Body of pancreas (tissue), 4 donors: ENCODE results near the gene PTPN7. TPM values are rescaled to one million over a fixed set of nuclear protein-coding genes. Genes with fewer than 3 reads are reported as not detected.
"Not testable (repeated sequence)": the region's sequence is repeated elsewhere in the genome, so short reads cannot be mapped to it uniquely, and the experiment has no call there.

Experiments used
- ATAC-seq: fragments of 150-250 bp; one replicate; pipeline ENCODE4 v1.9.1; 2016
- DNase-seq, 4 donors: peaks; one replicate each; pipeline ENCODE4 v3.0.0-alpha.2; 2019
- H3K27ac ChIP-seq, 4 donors: fragments of 200-600 bp; sonication (generic); 1 replicate in 3 of 4; 2 replicates in 1 of 4; pipeline versions ENCODE4 v1.5.1 to v1.6.1; 2016 to 2019; ENCODE audit warnings: mild to moderate bottlenecking in 1 of 4, mixed read lengths in 1 of 4, moderate library complexity in 1 of 4
- H3K27me3 ChIP-seq, 2 donors: fragments of 200-600 bp; sonication (generic); one replicate each; pipeline ENCODE4 v1.6.0; 2016; ENCODE audit warnings: mild to moderate bottlenecking in 1 of 2
- H3K36me3 ChIP-seq, 2 donors: fragments of 200-600 bp; sonication (generic); replicated peaks in 1 of 2; 2 replicates each; pipeline ENCODE4 v1.5.1; 2016; ENCODE audit warnings: low read depth in 2 of 2; ENCODE audit not compliant: insufficient read depth in 1 of 2
- H3K4me1 ChIP-seq: fragments of 200-600 bp; sonication (generic); one replicate; pipeline ENCODE4 v1.6.0; 2016
- H3K4me3 ChIP-seq, 2 donors: fragments of 200-600 bp; sonication (generic); 1 replicate in 1 of 2; 2 replicates in 1 of 2; pipeline ENCODE4 v1.5.1; 2016 to 2019
- H3K9me3 ChIP-seq, 3 donors: fragments of 200-600 bp; sonication (generic); 1 replicate in 2 of 3; 2 replicates in 1 of 3; pipeline ENCODE4 v1.5.1; 2016
- CTCF ChIP-seq, 7 experiments: fragments of 450-650 bp in 4 of 7; fragments of 200-600 bp in 3 of 7; sonication (generic) in 3 of 7; IDR thresholded peaks; one replicate each; pipeline ENCODE4 v1.5.1; 2016 to 2019; ENCODE audit warnings: antibody characterized with exemption in 7 of 7
- POLR2A ChIP-seq, 3 donors: fragments of 450-650 bp; IDR thresholded peaks; one replicate each; pipeline ENCODE4 v1.6.1; 2016; ENCODE audit warnings: antibody characterized with exemption in 3 of 3, mild to moderate bottlenecking in 2 of 3
- WGBS, 2 donors: methylation state at CpG; one replicate each; pipeline ENCODE4 v1.1.5; 2017; 5-methylcytosine and 5-hydroxymethylcytosine counted together
- intact Hi-C: fragments of 100-400 bp; cut with DNase I; formaldehyde crosslinking; loops from one replicate; pipeline ENCODE4 v1.15.1; 2023
- total RNA-seq, 2 donors: library from RNA; depleted of rRNA; stranded (reverse); fragments of >200 nt; gene quantifications; one replicate each; pipeline ENCODE4 v1.1.0, GENCODE V29; 2016

Gene PTPN7
- total RNA-seq, 2 donors from 2014 or later: 1.6 to 3.6 TPM

- Histone ChIP-seq H3K27ac (peak overlapping the region in 2 of 4 donors; percentile 41 to 59), H3K36me3 (no peaks in the 10 kb centered on the region), H3K4me1 (peaks cover 30% of the 10 kb centered on the region), H3K4me3 (no peak overlapping the region), H3K27me3 (no peaks in the 10 kb centered on the region), H3K9me3 (no peaks in the 10 kb centered on the region)
- intact Hi-C loops: no loop called here
- TF ChIP-seq CTCF (IDR thresholded peaks at IDR 0.05) (no peak), POLR2A (IDR thresholded peaks at IDR 0.05) (no peak)
- ATAC-seq (no peak), DNase-seq (no peak)
- 71 to 76% methylated on average over 10 of the region's 10 CpGs for WGBS, 2 donors
Measured at GRCh38 chr1:202117898-202118371, 42.5 kb downstream of the PTPN7 start.

- no peak for DNase-seq
- ATAC-seq: no peak
- peaks cover 39% of the 10 kb centered on the region for H3K4me1 ChIP-seq
- 92 to 98% methylated on average over 7 to 8 of the region's 8 CpGs for WGBS, 2 donors
- no peak overlapping the region for H3K4me3 ChIP-seq
- intact Hi-C loops: no loop called here
- TF ChIP-seq CTCF (IDR thresholded peaks at IDR 0.05) (no peak), POLR2A (IDR thresholded peaks at IDR 0.05) (no peak)
- no peaks in the 10 kb centered on the region for H3K36me3 ChIP-seq
- no peaks in the 10 kb centered on the region for H3K9me3 ChIP-seq
- no peaks in the 10 kb centered on the region for H3K27me3 ChIP-seq
- peak overlapping the region in 1 of 4 donors; percentile 10 for H3K27ac ChIP-seq
Measured at GRCh38 chr1:202116287-202116686, 44.1 kb downstream of the PTPN7 start.

- no peaks in the 10 kb centered on the region for H3K36me3 ChIP-seq
- DNase-seq (no peak), ATAC-seq (no peak)
- H3K9me3 ChIP-seq: no peaks in the 10 kb centered on the region
- 5 to 30% methylated on average over 2 of the region's 2 CpGs for WGBS, 2 donors
- no peaks in the 10 kb centered on the region for H3K27me3 ChIP-seq
- H3K27ac ChIP-seq: peak overlapping the region; percentile 65 to 100 (median 87)
- TF ChIP-seq POLR2A (IDR thresholded peaks at IDR 0.05) (no peak), CTCF (IDR thresholded peaks at IDR 0.05) (no peak)
- peaks cover 62% of the 10 kb centered on the region for H3K4me1 ChIP-seq
- intact Hi-C loops: no loop called here
- no peak overlapping the region for H3K4me3 ChIP-seq
Measured at GRCh38 chr1:202113690-202114300, 46.6 kb downstream of the PTPN7 start.

GRCh38 chr1:202112859-202113689, 47.3 kb downstream of the PTPN7 start:
- intact Hi-C loops: no loop called here
- peaks cover 61% of the 10 kb centered on the region for H3K4me1 ChIP-seq
- DNase-seq: peak; percentile 73 to 82 (median 76)
- peak; percentile 41 for ATAC-seq
- no peaks in the 10 kb centered on the region for H3K36me3 ChIP-seq
- WGBS, 2 donors: 18 to 19% methylated on average over 2 to 5 of the region's 5 CpGs
- H3K4me3 ChIP-seq: no peak overlapping the region
- peak overlapping the region; percentile 65 to 100 (median 87) for H3K27ac ChIP-seq
- H3K27me3 ChIP-seq: no peaks in the 10 kb centered on the region
- peak in 1 of 3 donors; percentile 19 for TF ChIP-seq POLR2A (IDR thresholded peaks at IDR 0.05)
- peak in 4 of 7 experiments; percentile 15 to 25 (median 18) for TF ChIP-seq CTCF (IDR thresholded peaks at IDR 0.05)
- H3K9me3 ChIP-seq: no peaks in the 10 kb centered on the region

- H3K27me3 ChIP-seq, DNase-seq, ATAC-seq, H3K4me3 ChIP-seq, H3K36me3 ChIP-seq, intact Hi-C loops, H3K9me3 ChIP-seq: not testable (repeated sequence)
- Histone ChIP-seq H3K4me1 (peaks cover 73% of the 10 kb centered on the region), H3K27ac (peak overlapping the region; percentile 39 to 100 (median 98))
- WGBS, 2 donors: 79 to 84% methylated on average over 7 of the region's 7 CpGs
Measured at GRCh38 chr1:202111589-202111988, 48.8 kb downstream of the PTPN7 start.
